AG09319 (cell line): ENCODE results near the gene LILRB2.
"Not testable (repeated sequence)": the region's sequence is repeated elsewhere in the genome, so short reads cannot be mapped to it uniquely, and the experiment has no call there.

Source experiments
- DNase-seq: peaks from one replicate; pipeline ENCODE4 v3.0.0-alpha.2; 2010; ENCODE audit warnings: low read depth; ENCODE audit errors: extremely low read depth
- CTCF ChIP-seq: IDR thresholded peaks from 2 replicates; pipeline ENCODE4 v1.5.1; 2011; ENCODE audit warnings: low read depth, mild to moderate bottlenecking, inconsistent platforms, low read length, moderate library complexity

LILRB2 gene

GRCh38 chr19:54247106-54247930 is 33.6 kb downstream of the LILRB2 start:
- DNase-seq: no peak
- no peak for TF ChIP-seq CTCF

GRCh38 chr19:54245936-54246335 is 35.0 kb downstream of the LILRB2 start:
- TF ChIP-seq CTCF: no peak
- no peak for DNase-seq

- DNase-seq: not testable (repeated sequence)
Measured at GRCh38 chr19:54243809-54244208, 37.1 kb downstream of the LILRB2 start.

- DNase-seq: not testable (repeated sequence)
Measured at GRCh38 chr19:54242646-54243045, 38.3 kb downstream of the LILRB2 start, which contains the start of gene LILRA6. Gene LILRA6, minus strand, starts transcription at chr19:54242790.

GRCh38 chr19:54242234-54242633 is 38.7 kb downstream of the LILRB2 start:
- DNase-seq: not testable (repeated sequence)

- DNase-seq: not testable (repeated sequence)
Measured at GRCh38 chr19:54240372-54241336, 40.3 kb downstream of the LILRB2 start.

GRCh38 chr19:54239491-54240371 is 41.2 kb downstream of the LILRB2 start:
- DNase-seq: not testable (repeated sequence)

- TF ChIP-seq CTCF: no peak
- DNase-seq: no peak
Measured at GRCh38 chr19:54233941-54234340, 47.0 kb downstream of the LILRB2 start.

GRCh38 chr19:54231077-54231931 is 49.6 kb downstream of the LILRB2 start:
- no peak; the same call in none of the 2 replicates for TF ChIP-seq CTCF
- DNase-seq: peak; percentile 37
